K562 (cell line): Measurements from ENCODE around the gene NRP2. TPM values are rescaled to one million over a fixed set of nuclear protein-coding genes. Genes with fewer than 3 reads are reported as not detected.

Experiments used
- ATAC-seq: fragments of 200-7000 bp; cut with Tn5 transposase; 3 replicates; pipeline ENCODE4 v1.9.1; 2020; ENCODE audit warnings: moderate library complexity
- BruUV-seq: library from RNA; stranded (reverse); fragments of 400-500 nt; replicated peaks from 2 replicates; lab custom pipeline; 2021; lab: Mats Ljungman, UMichigan
- CTCF ChIA-PET: fragments of 300-600 bp; formaldehyde crosslinking; extraction: SDS; loops from one replicate; lab custom pipeline; 2021; ENCODE audit warnings: low intra/inter-chr PET ratio; lab: Yijun Ruan, JAX
- POLR2A ChIA-PET: fragments of 300-600, 350-650 bp; sonication (Branson Sonifier 250); formaldehyde crosslinking; extraction: SDS; loops from one replicate; lab custom pipeline; 2021; ENCODE audit warnings: antibody characterized with exemption, inconsistent platforms; lab: Yijun Ruan, JAX
- DNase-seq, 4 experiments: peaks; one replicate each; pipeline versions ENCODE4 v3.0.0 to v3.0.0-alpha.2; 2011 to 2018; ENCODE audit warnings: low spot score in 3 of 4, mixed read lengths in 3 of 4; ENCODE audit errors: extremely low read depth in 1 of 4
- FAIRE-seq: peaks from 2 replicates; lab custom pipeline; 2011; peaks lifted over from hg19 to GRCh38; lab: Jason Lieb, UNC
- H2AFZ ChIP-seq: 2 replicates; pipeline ENCODE4 v1.6.0; 2011; ENCODE audit warnings: low read depth, low read length, control low read depth, inconsistent platforms
- H3K27ac ChIP-seq: fragments of 200-600 bp; 3 replicates; pipeline ENCODE4 v1.8.0; 2011; ENCODE audit warnings: low read depth, mild to moderate bottlenecking, control low read depth, inconsistent platforms, low read length, moderate library complexity, mixed read lengths; ENCODE audit errors: extremely low read depth
- H3K27me3 ChIP-seq, 2 experiments: fragments of 300-600 bp in 1 of 2; 2 replicates in 1 of 2; 3 replicates in 1 of 2; pipeline versions ENCODE4 v1.6.0 to v1.8.0; 2011; ENCODE audit warnings: inconsistent platforms in 2 of 2, low read length in 2 of 2, mild to moderate bottlenecking in 1 of 2, mixed read lengths in 1 of 2, moderate library complexity in 1 of 2; ENCODE audit not compliant: control insufficient read depth in 2 of 2, insufficient read depth in 2 of 2
- H3K36me3 ChIP-seq: fragments of 300-600 bp; 3 replicates; pipeline ENCODE4 v1.8.0; 2011; ENCODE audit warnings: mild to moderate bottlenecking, low read length, inconsistent platforms; ENCODE audit not compliant: control insufficient read depth, insufficient read depth
- H3K4me1 ChIP-seq, 2 experiments: fragments of 200-600 bp in 1 of 2; replicated peaks in 1 of 2; 2 replicates in 1 of 2; 3 replicates in 1 of 2; pipeline versions ENCODE4 v1.5.1 to v1.8.0; 2011; ENCODE audit warnings: inconsistent platforms in 2 of 2, low read length in 2 of 2, mild to moderate bottlenecking in 1 of 2, mixed read lengths in 1 of 2, moderate library complexity in 1 of 2; ENCODE audit not compliant: control insufficient read depth in 2 of 2, insufficient read depth in 2 of 2
- H3K4me2 ChIP-seq: 2 replicates; pipeline ENCODE4 v1.6.1; 2011; ENCODE audit warnings: low read length, control low read depth, inconsistent platforms, mixed read lengths; ENCODE audit not compliant: insufficient read depth
- H3K4me3 ChIP-seq: fragments of 200-600 bp; sonication (generic), shearing (Covaris generic); 2 replicates; pipeline ENCODE4 v1.5.1; 2016; ENCODE audit warnings: control low read depth, inconsistent platforms
- H3K79me2 ChIP-seq: fragments of 200-600 bp; 3 replicates; pipeline ENCODE4 v1.8.0; 2011; ENCODE audit warnings: low read length, inconsistent platforms; ENCODE audit not compliant: control insufficient read depth, insufficient read depth
- H3K9ac ChIP-seq, 2 experiments: 2 replicates each; pipeline versions ENCODE4 v1.6.0 to v1.6.1; 2011; ENCODE audit warnings: low read depth in 2 of 2, low read length in 2 of 2, control low read depth in 1 of 2, inconsistent platforms in 1 of 2, mild to moderate bottlenecking in 1 of 2, mixed read lengths in 1 of 2; ENCODE audit not compliant: insufficient read depth in 1 of 2
- H3K9me1 ChIP-seq: one replicate; pipeline ENCODE4 v1.6.0; 2011; ENCODE audit warnings: inconsistent platforms, mild to moderate bottlenecking, low read length, moderate library complexity; ENCODE audit not compliant: control insufficient read depth, insufficient read depth
- H3K9me3 ChIP-seq: replicated peaks from 2 replicates; pipeline ENCODE4 v1.5.1; 2011; ENCODE audit warnings: low read depth, low read length, inconsistent platforms; ENCODE audit not compliant: control insufficient read depth, insufficient read depth
- H4K20me1 ChIP-seq: replicated peaks from 2 replicates; pipeline ENCODE4 v1.6.1; 2011; ENCODE audit warnings: low read length, inconsistent platforms, mixed read lengths; ENCODE audit not compliant: control insufficient read depth, insufficient read depth
- BCL6 ChIP-seq: fragments of 250-450 bp; sonication (Bioruptor Pico); IDR thresholded peaks from 2 replicates; pipeline ENCODE4 v1.4.0; 2020
- NFIC ChIP-seq: fragments of 450-650 bp; IDR thresholded peaks from 2 replicates; pipeline ENCODE4 v1.6.1; 2017; ENCODE audit warnings: mild to moderate bottlenecking, inconsistent platforms
- SUPT5H ChIP-seq: fragments of 450-650 bp; IDR thresholded peaks from 2 replicates; pipeline ENCODE4 v1.6.1; 2016
- ZBTB17 ChIP-seq: fragments of 450-650 bp; formaldehyde crosslinking; IDR thresholded peaks from 2 replicates; pipeline ENCODE4 v1.4.0; 2020; ENCODE audit warnings: mild to moderate bottlenecking
- WGBS: fragments of 100-300 bp; shearing (Covaris generic); methylation state at CpG from one replicate; pipeline ENCODE4 v1.1.6; 2016; ENCODE audit warnings: low coverage, mixed read lengths; ENCODE audit not compliant: insufficient coverage; ENCODE audit errors: missing lambda C conversion rate; 5-methylcytosine and 5-hydroxymethylcytosine counted together
- in situ Hi-C: fragments of 300-500 bp; cut with MboI; formaldehyde crosslinking; loops from 4 replicates; pipeline ENCODE4 v1.15.0; 2018; ENCODE audit warnings: inconsistent platforms, mixed read lengths
- intact Hi-C: fragments of 100-400 bp; cut with micrococcal nuclease; formaldehyde crosslinking; loops from 2 replicates; pipeline ENCODE4 v1.14.2; 2022
- polyA plus RNA-seq, 8 experiments: library from polyadenylated mRNA; depleted of rRNA in 4 of 8; stranded (reverse) in 5 of 8; unstranded in 3 of 8; fragments of >200 nt; fragmentation: Nextera tagmentation in 2 of 8; fragmentation: Illumina TruSeq in 1 of 8; extraction: Ambion mirVana in 2 of 8; extraction: Trizol in 1 of 8; gene quantifications; 2 replicates each; pipeline versions ENCODE4 v1.2.1 to v1.2.3, GENCODE V29; 2011 to 2014; ENCODE audit warnings: inconsistent platforms in 1 of 8, missing spikeins in 1 of 8
- total RNA-seq, 7 experiments: library from RNA; depleted of rRNA in 6 of 7; stranded (reverse); fragments of >200 nt in 6 of 7; fragmentation: Illumina TruSeq in 2 of 7; extraction: Trizol in 2 of 7; gene quantifications; 2 replicates each; pipeline versions ENCODE4 v1.2.1 to v1.2.3, GENCODE V29; 2011 to 2021; ENCODE audit warnings: low replicate concordance in 1 of 7
- TF ChIP-seq, protein P1 (sequence below): fragments of 250-450 bp; sonication (Bioruptor Pico); IDR thresholded peaks from 2 replicates; pipeline ENCODE4 v1.5.0; 2020; ENCODE audit warnings: mild to moderate bottlenecking, borderline replicate concordance
- TF ChIP-seq, protein P2 (sequence below): sonication (generic); formaldehyde crosslinking; IDR thresholded peaks from 2 replicates; pipeline ENCODE4 v1.8.1; 2022; ENCODE audit warnings: missing genetic modification reagents
- TF ChIP-seq, protein P3 (sequence below): fragments of 450-650 bp; formaldehyde crosslinking; IDR thresholded peaks from 2 replicates; pipeline ENCODE4 v1.4.0; 2022; ENCODE audit warnings: missing genetic modification characterization

Gene NRP2
- total and polyA plus RNA-seq, 9 of the 15 experiments (the other 6 are each of a cell fraction or from before 2014, with no cell fraction given) = 0.05 to 0.31 (median 0.15) TPM; not detected in 5

DNA sequence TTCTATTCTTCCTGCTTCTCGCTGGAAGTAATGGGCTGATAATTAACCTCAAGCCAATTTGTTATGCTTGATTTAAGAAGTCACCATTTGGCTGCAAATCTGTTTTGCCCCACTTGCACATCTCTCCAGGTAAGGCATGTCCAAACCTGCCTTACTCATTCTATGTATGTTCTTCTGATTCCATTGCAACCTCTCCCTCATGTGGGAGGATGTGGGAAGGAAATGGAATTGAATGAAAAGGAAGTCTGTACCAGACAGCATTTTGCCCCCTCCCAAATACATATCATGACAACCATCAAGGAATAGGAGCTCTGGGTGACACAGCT is 131.7 kb downstream of the NRP2 start (continued):
- TF ChIP-seq, protein P1, sequence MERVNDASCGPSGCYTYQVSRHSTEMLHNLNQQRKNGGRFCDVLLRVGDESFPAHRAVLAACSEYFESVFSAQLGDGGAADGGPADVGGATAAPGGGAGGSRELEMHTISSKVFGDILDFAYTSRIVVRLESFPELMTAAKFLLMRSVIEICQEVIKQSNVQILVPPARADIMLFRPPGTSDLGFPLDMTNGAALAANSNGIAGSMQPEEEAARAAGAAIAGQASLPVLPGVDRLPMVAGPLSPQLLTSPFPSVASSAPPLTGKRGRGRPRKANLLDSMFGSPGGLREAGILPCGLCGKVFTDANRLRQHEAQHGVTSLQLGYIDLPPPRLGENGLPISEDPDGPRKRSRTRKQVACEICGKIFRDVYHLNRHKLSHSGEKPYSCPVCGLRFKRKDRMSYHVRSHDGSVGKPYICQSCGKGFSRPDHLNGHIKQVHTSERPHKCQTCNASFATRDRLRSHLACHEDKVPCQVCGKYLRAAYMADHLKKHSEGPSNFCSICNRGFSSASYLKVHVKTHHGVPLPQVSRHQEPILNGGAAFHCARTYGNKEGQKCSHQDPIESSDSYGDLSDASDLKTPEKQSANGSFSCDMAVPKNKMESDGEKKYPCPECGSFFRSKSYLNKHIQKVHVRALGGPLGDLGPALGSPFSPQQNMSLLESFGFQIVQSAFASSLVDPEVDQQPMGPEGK = no peak
- TF ChIP-seq, protein P2, sequence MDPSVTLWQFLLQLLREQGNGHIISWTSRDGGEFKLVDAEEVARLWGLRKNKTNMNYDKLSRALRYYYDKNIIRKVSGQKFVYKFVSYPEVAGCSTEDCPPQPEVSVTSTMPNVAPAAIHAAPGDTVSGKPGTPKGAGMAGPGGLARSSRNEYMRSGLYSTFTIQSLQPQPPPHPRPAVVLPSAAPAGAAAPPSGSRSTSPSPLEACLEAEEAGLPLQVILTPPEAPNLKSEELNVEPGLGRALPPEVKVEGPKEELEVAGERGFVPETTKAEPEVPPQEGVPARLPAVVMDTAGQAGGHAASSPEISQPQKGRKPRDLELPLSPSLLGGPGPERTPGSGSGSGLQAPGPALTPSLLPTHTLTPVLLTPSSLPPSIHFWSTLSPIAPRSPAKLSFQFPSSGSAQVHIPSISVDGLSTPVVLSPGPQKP = no peak
- TF ChIP-seq, protein P3, sequence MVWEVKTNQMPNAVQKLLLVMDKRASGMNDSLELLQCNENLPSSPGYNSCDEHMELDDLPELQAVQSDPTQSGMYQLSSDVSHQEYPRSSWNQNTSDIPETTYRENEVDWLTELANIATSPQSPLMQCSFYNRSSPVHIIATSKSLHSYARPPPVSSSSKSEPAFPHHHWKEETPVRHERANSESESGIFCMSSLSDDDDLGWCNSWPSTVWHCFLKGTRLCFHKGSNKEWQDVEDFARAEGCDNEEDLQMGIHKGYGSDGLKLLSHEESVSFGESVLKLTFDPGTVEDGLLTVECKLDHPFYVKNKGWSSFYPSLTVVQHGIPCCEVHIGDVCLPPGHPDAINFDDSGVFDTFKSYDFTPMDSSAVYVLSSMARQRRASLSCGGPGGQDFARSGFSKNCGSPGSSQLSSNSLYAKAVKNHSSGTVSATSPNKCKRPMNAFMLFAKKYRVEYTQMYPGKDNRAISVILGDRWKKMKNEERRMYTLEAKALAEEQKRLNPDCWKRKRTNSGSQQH = no peak
- TF ChIP-seq ZBTB17 (CRISPR knock-in tag) = no peak
- TF ChIP-seq BCL6 (CRISPR knock-in tag) = no peak
- no peak for TF ChIP-seq SUPT5H

DNA sequence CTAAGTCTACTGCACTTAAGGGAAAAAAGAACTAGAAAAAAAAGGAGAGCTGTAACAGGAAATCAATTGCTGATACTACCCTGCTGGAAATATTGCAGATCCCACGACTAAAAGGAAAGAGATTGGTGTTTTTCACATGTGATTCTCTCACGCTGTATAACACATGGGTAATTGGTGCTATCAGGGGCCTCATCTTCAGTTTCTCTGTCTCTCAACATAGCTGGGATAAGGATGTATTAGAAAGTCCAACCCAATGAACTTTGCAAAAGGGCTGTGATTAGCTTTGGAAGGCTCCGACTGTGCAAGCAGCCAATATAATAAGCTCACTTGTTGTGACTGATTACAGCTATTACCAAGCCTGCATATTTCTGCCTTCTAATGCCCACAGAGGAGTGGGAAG is 133.4 kb downstream of the NRP2 start:
- H3K4me1 ChIP-seq = no peaks in the 10 kb centered on the region
- no peak overlapping the region for H3K9ac ChIP-seq
- H3K36me3 ChIP-seq = no peaks in the 10 kb centered on the region
- intact Hi-C loops (no loop called here), in situ Hi-C loops (no loop called here)
- H3K9me3 ChIP-seq = no peaks in the 10 kb centered on the region
- H2AFZ ChIP-seq = no peak overlapping the region
- H4K20me1 ChIP-seq = no peaks in the 10 kb centered on the region
- no peak overlapping the region for H3K4me3 ChIP-seq
- CTCF ChIA-PET = no interaction called here
- no peak for FAIRE-seq
- 0% methylated on average over 3 of the region's 3 CpGs for WGBS
- TF ChIP-seq NFIC = no peak
- no peaks in the 10 kb centered on the region for H3K27me3 ChIP-seq
- ATAC-seq = no peak
- H3K4me2 ChIP-seq = no peak overlapping the region
- DNase-seq = no peak
- no peak overlapping the region for H3K27ac ChIP-seq
- POLR2A ChIA-PET = no interaction called here
- H3K79me2 ChIP-seq = no peaks in the 10 kb centered on the region
- H3K9me1 ChIP-seq = no peaks in the 10 kb centered on the region
- BruUV-seq = no TSS peak
